ENCODE data around the gene F11R. TPM values are rescaled to one million over a fixed set of nuclear protein-coding genes. Genes with fewer than 3 reads are reported as not detected.

Gene F11R
- total and polyA plus RNA-seq, 2 of the 13 experiments (the other 11 are each of a cell fraction or from before 2014, with no cell fraction given): 95.8 to 105 TPM

DNA sequence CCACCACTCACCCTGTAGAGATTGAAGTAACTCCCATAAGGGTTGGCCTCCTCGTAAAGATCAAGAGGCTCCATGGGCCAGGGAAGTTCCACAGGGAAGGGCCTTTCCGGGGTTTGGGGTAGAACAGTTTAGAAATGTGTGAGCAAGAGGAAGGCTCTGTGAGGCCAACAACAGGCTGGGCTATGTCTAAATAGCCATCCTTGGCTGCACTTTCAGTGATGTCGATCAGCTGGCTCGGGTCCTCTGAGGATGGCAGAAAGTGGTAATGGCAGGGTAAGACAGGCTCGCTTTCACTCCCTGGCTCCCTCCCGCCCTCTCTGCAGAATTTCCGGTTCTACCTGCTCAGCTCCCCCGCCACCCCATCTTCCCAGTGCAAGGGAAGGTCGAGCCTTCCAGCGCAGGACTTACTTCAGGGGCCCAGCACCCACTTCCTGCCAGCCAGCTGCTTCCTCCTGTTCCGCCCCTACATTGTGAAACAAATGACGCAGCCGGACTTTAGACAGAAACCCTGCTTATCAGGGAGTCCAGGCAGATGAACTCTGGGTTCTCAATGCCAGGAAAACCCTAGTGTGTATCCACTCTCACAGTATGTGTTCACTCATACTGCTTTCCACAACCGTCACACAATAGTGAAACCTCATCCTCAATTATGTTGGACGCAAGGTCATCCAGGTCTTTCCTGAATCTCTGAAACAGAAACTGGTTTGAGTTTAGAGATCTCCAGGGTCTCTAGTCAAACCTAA, 7.3 kb downstream of the F11R start (continued):
- TF ChIP-seq, protein P1, sequence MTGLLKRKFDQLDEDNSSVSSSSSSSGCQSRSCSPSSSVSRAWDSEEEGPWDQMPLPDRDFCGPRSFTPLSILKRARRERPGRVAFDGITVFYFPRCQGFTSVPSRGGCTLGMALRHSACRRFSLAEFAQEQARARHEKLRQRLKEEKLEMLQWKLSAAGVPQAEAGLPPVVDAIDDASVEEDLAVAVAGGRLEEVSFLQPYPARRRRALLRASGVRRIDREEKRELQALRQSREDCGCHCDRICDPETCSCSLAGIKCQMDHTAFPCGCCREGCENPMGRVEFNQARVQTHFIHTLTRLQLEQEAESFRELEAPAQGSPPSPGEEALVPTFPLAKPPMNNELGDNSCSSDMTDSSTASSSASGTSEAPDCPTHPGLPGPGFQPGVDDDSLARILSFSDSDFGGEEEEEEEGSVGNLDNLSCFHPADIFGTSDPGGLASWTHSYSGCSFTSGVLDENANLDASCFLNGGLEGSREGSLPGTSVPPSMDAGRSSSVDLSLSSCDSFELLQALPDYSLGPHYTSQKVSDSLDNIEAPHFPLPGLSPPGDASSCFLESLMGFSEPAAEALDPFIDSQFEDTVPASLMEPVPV (CRISPR knock-in tag; IDR thresholded peaks at IDR 0.05): no peak
- TF ChIP-seq, protein P2, sequence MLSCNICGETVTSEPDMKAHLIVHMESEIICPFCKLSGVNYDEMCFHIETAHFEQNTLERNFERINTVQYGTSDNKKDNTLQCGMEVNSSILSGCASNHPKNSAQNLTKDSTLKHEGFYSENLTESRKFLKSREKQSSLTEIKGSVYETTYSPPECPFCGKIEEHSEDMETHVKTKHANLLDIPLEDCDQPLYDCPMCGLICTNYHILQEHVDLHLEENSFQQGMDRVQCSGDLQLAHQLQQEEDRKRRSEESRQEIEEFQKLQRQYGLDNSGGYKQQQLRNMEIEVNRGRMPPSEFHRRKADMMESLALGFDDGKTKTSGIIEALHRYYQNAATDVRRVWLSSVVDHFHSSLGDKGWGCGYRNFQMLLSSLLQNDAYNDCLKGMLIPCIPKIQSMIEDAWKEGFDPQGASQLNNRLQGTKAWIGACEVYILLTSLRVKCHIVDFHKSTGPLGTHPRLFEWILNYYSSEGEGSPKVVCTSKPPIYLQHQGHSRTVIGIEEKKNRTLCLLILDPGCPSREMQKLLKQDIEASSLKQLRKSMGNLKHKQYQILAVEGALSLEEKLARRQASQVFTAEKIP (CRISPR knock-in tag; IDR thresholded peaks at IDR 0.05; ENCODE audit: borderline replicate concordance): no peak
- TF ChIP-seq SPEN (CRISPR knock-in tag; IDR thresholded peaks at IDR 0.05; ENCODE audit: low read depth): peak; percentile 89
- TF ChIP-seq ESRRA (CRISPR knock-in tag; IDR thresholded peaks at IDR 0.05; ENCODE audit: low read depth): peak; percentile 92
- no peak for TF ChIP-seq IRX3 (CRISPR knock-in tag; IDR thresholded peaks at IDR 0.05; ENCODE audit: borderline replicate concordance, low read depth)
- TF ChIP-seq MAFK (conservative IDR thresholded peaks at IDR 0.05 in 1 of 2, IDR thresholded peaks at IDR 0.05 in 1 of 2; ENCODE audit: low read length in 2 of 2): no peak
- TF ChIP-seq SOX13 (IDR thresholded peaks at IDR 0.05): no peak
- peak in 1 of 2 experiments; percentile 92; a peak in 2 of 4 replicates for TF ChIP-seq SOX13 (CRISPR knock-in tag; conservative IDR thresholded peaks at IDR 0.05 in 1 of 2, IDR thresholded peaks at IDR 0.05 in 1 of 2)
- no peak for TF ChIP-seq REXO4 (CRISPR knock-in tag; IDR thresholded peaks at IDR 0.05; ENCODE audit: borderline replicate concordance)
- TF ChIP-seq ISX (CRISPR knock-in tag; conservative IDR thresholded peaks at IDR 0.05): no peak
- TF ChIP-seq KDM1A (CRISPR knock-in tag; IDR thresholded peaks at IDR 0.05): peak; percentile 69
- TF ChIP-seq ZNF12 (CRISPR knock-in tag; IDR thresholded peaks at IDR 0.05): no peak
- TF ChIP-seq ZNF780A (CRISPR knock-in tag; IDR thresholded peaks at IDR 0.05): no peak
- peak; percentile 89 for TF ChIP-seq TBX2 (CRISPR knock-in tag; IDR thresholded peaks at IDR 0.05; ENCODE audit: borderline replicate concordance)
- TF ChIP-seq ZNF510 (CRISPR knock-in tag; IDR thresholded peaks at IDR 0.05; ENCODE audit: low read depth): 0 out of 2 replicates have a peak, but pooled peaks have one; percentile 58
- no peak for TF ChIP-seq PAF1 (CRISPR knock-in tag; IDR thresholded peaks at IDR 0.05)
- peak; percentile 78; the same call in 1 of the 2 replicates for TF ChIP-seq ZBTB7A (CRISPR knock-in tag; IDR thresholded peaks at IDR 0.05)
- peak; percentile 54 for TF ChIP-seq ZSCAN31 (CRISPR knock-in tag; IDR thresholded peaks at IDR 0.05; ENCODE audit: low read depth)
- no peak for TF ChIP-seq ZNF720 (CRISPR knock-in tag; IDR thresholded peaks at IDR 0.05)
- TF ChIP-seq SRSF4 (IDR thresholded peaks at IDR 0.05; ENCODE audit: low read depth, low read length, poor library complexity, severe bottlenecking): no peak
- TF ChIP-seq ZFP90 (CRISPR knock-in tag; IDR thresholded peaks at IDR 0.05; ENCODE audit: borderline replicate concordance): peak; percentile 86
- TF ChIP-seq MAX (IDR thresholded peaks at IDR 0.05): peak; percentile 82
- TF ChIP-seq, protein P3, sequence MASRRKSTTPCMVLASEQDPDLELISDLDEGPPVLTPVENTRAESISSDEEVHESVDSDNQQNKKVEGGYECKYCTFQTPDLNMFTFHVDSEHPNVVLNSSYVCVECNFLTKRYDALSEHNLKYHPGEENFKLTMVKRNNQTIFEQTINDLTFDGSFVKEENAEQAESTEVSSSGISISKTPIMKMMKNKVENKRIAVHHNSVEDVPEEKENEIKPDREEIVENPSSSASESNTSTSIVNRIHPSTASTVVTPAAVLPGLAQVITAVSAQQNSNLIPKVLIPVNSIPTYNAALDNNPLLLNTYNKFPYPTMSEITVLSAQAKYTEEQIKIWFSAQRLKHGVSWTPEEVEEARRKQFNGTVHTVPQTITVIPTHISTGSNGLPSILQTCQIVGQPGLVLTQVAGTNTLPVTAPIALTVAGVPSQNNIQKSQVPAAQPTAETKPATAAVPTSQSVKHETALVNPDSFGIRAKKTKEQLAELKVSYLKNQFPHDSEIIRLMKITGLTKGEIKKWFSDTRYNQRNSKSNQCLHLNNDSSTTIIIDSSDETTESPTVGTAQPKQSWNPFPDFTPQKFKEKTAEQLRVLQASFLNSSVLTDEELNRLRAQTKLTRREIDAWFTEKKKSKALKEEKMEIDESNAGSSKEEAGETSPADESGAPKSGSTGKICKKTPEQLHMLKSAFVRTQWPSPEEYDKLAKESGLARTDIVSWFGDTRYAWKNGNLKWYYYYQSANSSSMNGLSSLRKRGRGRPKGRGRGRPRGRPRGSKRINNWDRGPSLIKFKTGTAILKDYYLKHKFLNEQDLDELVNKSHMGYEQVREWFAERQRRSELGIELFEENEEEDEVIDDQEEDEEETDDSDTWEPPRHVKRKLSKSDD (CRISPR knock-in tag; IDR thresholded peaks at IDR 0.05; ENCODE audit: low read depth): no peak
- TF ChIP-seq ZNF7 (CRISPR knock-in tag; IDR thresholded peaks at IDR 0.05): peak; percentile 33; the same call in 1 of the 2 replicates

Data from HepG2 (cell line).